GM10847 (cell line): Measurements from ENCODE around the gene RAB3A.

Experiments
- POLR2A ChIP-seq: IDR thresholded peaks from 2 replicates; pipeline ENCODE4 v1.6.1; 2011; ENCODE audit not compliant: insufficient read length; ENCODE audit errors: extremely low read depth

RAB3A gene

DNA sequence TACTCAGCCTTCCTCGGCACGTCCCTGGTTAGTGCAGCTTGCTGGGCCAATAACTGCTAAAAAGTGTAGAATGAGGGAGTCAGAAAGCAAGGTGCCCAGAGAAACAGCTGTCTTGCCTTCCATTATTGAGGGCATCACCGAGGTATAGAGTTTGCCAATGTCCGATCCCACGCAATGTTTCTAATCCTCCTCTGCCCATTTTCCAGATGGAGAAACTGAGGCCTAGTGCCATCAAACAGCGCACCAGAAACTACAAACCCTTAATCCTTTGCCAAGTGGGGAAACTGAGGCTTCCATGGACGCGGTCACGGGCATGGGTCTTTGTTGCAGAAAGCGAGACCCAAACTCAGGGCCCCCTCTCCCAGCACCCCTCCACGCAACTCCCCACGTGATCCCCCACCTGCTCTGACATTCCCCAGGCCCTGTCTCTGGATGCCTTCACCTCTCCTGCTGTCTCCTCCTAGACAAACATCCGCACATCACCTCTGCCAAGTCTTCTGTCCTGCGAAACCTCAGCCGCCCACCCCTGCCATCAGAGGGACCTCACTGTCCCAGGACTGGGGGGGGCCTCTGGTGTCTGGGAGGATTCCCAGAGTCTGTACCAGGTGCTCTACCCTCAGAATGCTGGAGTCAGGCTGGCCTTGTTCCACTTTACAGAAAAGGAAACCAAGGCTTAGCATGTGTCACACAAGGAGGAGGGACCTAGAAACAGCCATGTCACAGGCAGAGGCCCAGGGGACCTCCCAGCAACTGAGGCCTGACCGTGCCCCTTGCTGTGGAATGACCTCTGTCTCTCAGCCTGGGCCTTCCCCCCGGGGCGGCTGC is 23.3 kb upstream of the RAB3A start:
- TF ChIP-seq POLR2A: no peak

- no peak for TF ChIP-seq POLR2A
These were observed 22.0 kb upstream of the RAB3A start, which contains the start of gene PDE4C for GRCh38 chr19:18225702-18226468. Gene PDE4C, minus strand, starts transcription at chr19:18226438. Its CDS starts 23 bp downstream, at chr19:18226415.

DNA sequence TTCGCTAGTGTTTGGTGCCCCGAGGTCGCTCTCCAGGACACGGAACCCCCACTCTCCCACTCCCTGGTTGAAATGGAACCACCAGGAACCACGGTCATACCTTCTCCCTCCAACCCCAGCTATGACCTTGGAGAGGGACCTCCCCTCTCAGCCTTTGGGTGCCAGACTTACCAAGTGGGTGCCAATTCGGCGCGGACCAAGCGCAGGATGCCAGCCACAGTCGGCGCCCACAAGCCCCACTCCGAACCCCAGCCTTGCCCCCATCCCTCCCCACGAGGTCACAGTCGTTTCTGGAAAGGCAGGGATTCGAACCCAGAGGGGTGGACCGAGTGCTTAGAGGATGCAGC is 21.5 kb upstream of the RAB3A start:
- TF ChIP-seq POLR2A: no peak

DNA sequence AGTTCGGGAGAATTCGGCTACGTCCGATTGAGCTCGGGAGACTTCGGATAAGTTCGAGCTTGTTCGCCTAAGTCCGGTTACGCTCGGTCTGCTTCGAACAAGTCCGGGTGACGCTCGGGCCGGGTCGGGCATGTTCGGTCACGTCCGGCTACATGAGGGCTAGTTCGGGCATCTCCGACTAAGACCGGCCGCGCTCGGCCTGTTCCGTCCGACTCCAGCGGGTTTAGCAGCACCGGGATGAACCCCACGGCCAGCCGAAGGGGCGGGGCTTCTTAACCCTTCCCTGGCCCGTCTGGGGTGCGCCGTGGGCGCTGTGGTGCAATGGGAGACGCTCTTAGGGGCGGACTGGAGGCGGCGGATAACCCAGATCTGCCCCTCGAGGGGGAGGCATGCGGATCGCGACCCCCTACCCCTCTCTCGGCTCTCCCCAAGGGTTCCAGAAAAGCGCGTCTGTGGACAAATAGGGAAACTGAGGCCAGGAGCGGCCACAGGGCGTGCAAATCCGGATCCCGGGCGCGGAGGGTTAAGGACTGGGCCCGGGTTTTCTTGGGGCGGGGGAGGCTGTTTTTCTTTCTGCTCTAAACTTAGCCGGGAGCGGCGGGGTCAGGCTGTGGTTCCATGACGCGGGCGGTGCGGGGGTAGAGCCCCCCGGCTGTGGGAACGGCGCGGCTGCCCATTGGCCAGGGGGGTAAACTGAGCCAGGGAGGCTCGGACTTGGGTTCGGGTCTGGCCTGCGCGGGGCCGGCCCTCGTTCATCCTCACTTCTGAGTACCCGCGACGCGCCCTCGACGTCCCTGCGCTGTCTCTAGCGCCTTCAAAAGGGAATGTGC is 20.9 kb upstream of the RAB3A start:
- no peak for TF ChIP-seq POLR2A

GRCh38 chr19:18223860-18224524 is 20.1 kb upstream of the RAB3A start:
- TF ChIP-seq POLR2A: no peak

GRCh38 chr19:18221815-18222725 is 18.2 kb upstream of the RAB3A start:
- no peak for TF ChIP-seq POLR2A

DNA sequence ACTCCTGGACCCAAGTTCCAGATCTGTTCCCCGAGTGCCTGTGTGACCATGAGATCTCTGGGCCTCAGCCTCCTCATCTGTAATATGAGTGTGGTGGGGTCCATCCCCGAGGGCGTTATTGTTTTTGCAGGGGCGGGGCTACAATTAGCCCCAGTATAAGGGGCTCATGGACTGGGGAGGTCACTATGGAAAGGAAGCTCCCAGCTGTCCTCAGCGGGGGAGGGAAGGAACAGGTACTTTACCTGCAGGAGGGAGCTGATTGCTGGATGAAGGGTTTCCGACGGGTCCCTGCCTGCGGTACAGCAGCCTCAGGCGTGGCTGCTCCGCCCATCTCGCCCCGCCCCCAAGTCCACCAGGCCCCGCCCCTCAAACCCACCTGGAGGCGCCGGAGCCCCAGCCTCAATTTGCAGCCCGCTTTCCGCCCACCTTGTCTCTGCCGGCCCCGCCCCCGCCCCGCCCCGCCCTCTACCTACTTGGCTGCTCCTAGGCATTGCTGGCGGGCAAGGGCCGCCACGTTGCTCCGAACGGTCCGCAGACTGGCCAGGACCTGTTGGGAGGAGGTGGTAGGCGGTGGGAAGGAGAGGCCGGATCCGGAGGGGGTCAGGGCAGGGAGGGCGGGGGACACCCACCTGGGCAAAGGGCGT is 16.9 kb upstream of the RAB3A start:
- no peak for TF ChIP-seq POLR2A

DNA sequence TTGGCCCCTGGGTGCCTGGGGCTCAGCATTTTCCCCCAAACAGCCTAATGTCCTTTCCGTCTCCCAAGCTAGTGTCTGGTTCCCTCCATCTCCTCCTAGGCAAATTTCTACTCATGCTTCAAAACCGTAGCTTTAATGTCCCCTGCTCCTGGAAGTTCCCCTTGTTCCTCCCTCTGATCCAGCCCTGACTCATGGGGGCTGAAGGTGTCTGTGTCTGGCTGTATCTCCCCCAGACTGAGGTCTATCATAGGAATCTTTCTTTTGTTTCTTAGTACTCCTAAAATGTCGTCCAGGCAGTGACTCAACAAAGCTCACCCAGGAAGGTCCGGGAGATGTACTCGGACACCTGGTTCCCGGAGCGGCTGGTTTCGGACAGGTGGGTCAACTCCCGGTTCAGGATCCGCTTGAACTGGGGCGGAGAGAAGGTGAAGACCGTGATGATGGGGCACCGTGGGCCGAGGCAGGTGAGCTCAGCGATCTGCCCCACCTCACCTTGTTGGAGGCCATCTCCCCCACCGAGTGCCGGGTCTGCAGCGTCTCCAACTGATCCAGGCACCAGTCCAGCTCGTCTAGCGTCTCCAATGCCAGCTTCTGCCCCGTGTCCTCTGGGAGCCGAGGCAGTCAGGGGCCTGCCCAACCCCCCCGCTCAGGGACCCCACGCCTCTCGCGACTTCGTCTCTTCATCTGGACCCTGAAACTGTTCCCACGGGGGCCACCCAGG is 16.2 kb upstream of the RAB3A start:
- TF ChIP-seq POLR2A: no peak

DNA sequence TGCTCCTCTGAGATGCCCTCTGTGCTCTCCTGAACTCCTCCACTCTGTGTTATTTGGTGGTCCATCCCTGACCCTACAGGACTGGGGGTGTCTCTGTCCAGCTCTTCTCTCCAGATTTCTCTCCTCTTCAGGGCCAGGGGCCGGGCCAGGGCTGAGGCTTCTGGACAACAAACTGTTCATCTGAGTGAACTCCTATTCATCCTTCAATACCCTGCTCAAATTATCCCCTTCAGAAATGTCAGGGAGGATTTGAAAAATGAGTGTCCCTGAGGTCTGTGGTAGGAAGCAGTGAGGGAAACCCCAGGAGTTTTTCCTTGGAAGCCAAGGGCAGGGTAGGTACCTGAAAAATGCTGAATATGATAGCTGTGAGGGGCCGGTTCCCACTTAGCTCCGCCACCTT is 14.8 kb upstream of the RAB3A start:
- TF ChIP-seq POLR2A: no peak

DNA sequence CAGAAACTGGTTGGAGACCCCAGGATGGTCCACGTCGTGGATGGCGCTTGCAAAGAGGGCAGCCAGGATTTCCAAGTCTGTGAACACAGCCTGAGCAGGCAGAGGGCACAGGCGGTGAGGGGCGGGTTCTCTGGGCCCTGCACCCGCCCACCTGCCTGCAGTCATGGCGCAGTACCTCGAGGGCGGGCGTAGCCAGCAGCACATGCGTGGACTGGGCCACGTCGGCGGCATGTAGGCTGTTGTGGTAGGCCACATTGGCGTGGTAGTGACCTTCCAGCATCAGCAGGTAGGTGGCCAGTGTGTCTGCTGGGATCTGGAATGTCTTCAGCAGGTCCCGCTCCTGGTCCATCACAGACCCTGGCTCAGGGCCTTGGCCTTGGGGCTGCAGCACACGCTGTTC is 14.3 kb upstream of the RAB3A start:
- no peak for TF ChIP-seq POLR2A

GRCh38 chr19:18216789-18217188 is 12.9 kb upstream of the RAB3A start:
- TF ChIP-seq POLR2A: no peak

GRCh38 chr19:18214779-18215433 is 11.1 kb upstream of the RAB3A start:
- no peak for TF ChIP-seq POLR2A
